WTC11 (cell line): Measurements from ENCODE around the gene ADCY10. TPM values are rescaled to one million over a fixed set of nuclear protein-coding genes. Genes with fewer than 3 reads are reported as not detected.

Experiments used
- ATAC-seq: fragments of 200-7000 bp; cut with Tn5 transposase; 2 replicates; pipeline ENCODE4 v1.10.0; 2021; ENCODE audit warnings: mild to moderate bottlenecking, moderate library complexity
- CTCF ChIA-PET: fragments of 300-600 bp; sonication (Branson Sonifier 250); formaldehyde crosslinking; loops from one replicate; lab custom pipeline; 2021; ENCODE audit warnings: antibody characterized with exemption; lab: Charles Lee
- POLR2A ChIA-PET: fragments of 350-600 bp; sonication (Branson Sonifier 250); formaldehyde crosslinking; loops from one replicate; lab custom pipeline; 2021; ENCODE audit warnings: antibody characterized with exemption; lab: Charles Lee
- DNase-seq: peaks from one replicate; pipeline ENCODE4 v3.0.0; 2021; ENCODE audit warnings: low spot score
- H3K27ac Mint-ChIP-seq: 2 replicates; pipeline ENCODE4 v1.8.0; 2021; ENCODE audit warnings: mixed read lengths
- H3K27me3 Mint-ChIP-seq: 2 replicates; pipeline ENCODE4 v1.8.0; 2021; ENCODE audit warnings: low read depth, mild to moderate bottlenecking, moderate library complexity, mixed read lengths
- H3K36me3 Mint-ChIP-seq: 2 replicates; pipeline ENCODE4 v1.8.0; 2021; ENCODE audit warnings: mixed read lengths
- H3K4me1 Mint-ChIP-seq: 2 replicates; pipeline ENCODE4 v1.8.0; 2022; ENCODE audit warnings: mixed read lengths
- H3K4me3 Mint-ChIP-seq: 2 replicates; pipeline ENCODE4 v1.8.0; 2021; ENCODE audit warnings: mild to moderate bottlenecking, moderate library complexity, mixed read lengths
- H3K9me3 Mint-ChIP-seq: 2 replicates; pipeline ENCODE4 v1.8.0; 2021; ENCODE audit warnings: mixed read lengths
- ATF1 ChIP-seq: sonication (generic); formaldehyde crosslinking; IDR thresholded peaks from 2 replicates; pipeline ENCODE4 v1.8.1; 2023; ENCODE audit warnings: mild to moderate bottlenecking, moderate library complexity, missing genetic modification reagents
- CTCF ChIP-seq: fragments of 200-600 bp; IDR thresholded peaks from 2 replicates; pipeline ENCODE4 v1.8.0; 2022; ENCODE audit warnings: antibody characterized with exemption
- ETV6 ChIP-seq: sonication (generic); formaldehyde crosslinking; IDR thresholded peaks from 2 replicates; pipeline ENCODE4 v1.8.1; 2022; ENCODE audit warnings: mild to moderate bottlenecking, missing genetic modification reagents
- GTF2I ChIP-seq: fragments of 250-450 bp; sonication (Bioruptor Pico); conservative IDR thresholded peaks from 2 replicates; pipeline ENCODE4 v1.4.0; 2021; ENCODE audit warnings: mild to moderate bottlenecking
- IRF2 ChIP-seq: sonication (generic); formaldehyde crosslinking; IDR thresholded peaks from 2 replicates; pipeline ENCODE4 v1.8.0; 2022; ENCODE audit warnings: low read depth, missing genetic modification reagents, borderline replicate concordance
- JUN ChIP-seq: sonication (generic); formaldehyde crosslinking; IDR thresholded peaks from 2 replicates; pipeline ENCODE4 v1.8.0; 2023; ENCODE audit warnings: mild to moderate bottlenecking, missing genetic modification reagents
- MAX ChIP-seq: sonication (generic); formaldehyde crosslinking; IDR thresholded peaks from 2 replicates; pipeline ENCODE4 v1.8.0; 2022; ENCODE audit warnings: mild to moderate bottlenecking, missing genetic modification reagents
- PRDM15 ChIP-seq: sonication (generic); formaldehyde crosslinking; IDR thresholded peaks from 2 replicates; pipeline ENCODE4 v1.8.0; 2022; ENCODE audit warnings: missing genetic modification reagents
- PREB ChIP-seq: sonication (generic); formaldehyde crosslinking; IDR thresholded peaks from 2 replicates; pipeline ENCODE4 v1.8.1; 2022; ENCODE audit warnings: mild to moderate bottlenecking, missing genetic modification reagents, moderate library complexity, borderline replicate concordance
- TCF7 ChIP-seq: sonication (generic); formaldehyde crosslinking; IDR thresholded peaks from 2 replicates; pipeline ENCODE4 v1.8.0; 2022; ENCODE audit warnings: mild to moderate bottlenecking, low read depth, missing genetic modification reagents, moderate library complexity
- TP53 ChIP-seq: sonication (generic); formaldehyde crosslinking; IDR thresholded peaks from 2 replicates; pipeline ENCODE4 v1.8.1; 2023; ENCODE audit warnings: mild to moderate bottlenecking, missing genetic modification reagents
- ZMAT4 ChIP-seq: fragments of 250-450 bp; sonication (Bioruptor Pico); IDR thresholded peaks from 2 replicates; pipeline ENCODE4 v1.9.0; 2021; ENCODE audit warnings: mild to moderate bottlenecking
- total RNA-seq: library from RNA; stranded (reverse); gene quantifications from 3 replicates; pipeline ENCODE4 v1.2.3, GENCODE V29; 2021
- TF ChIP-seq, protein P1 (sequence below): fragments of 250-450 bp; sonication (Bioruptor Pico); conservative IDR thresholded peaks from 2 replicates; pipeline ENCODE4 v1.9.0; 2021; ENCODE audit warnings: mild to moderate bottlenecking
- TF ChIP-seq, protein P2 (sequence below): sonication (generic); formaldehyde crosslinking; conservative IDR thresholded peaks from 2 replicates; pipeline ENCODE4 v1.8.1; 2023; ENCODE audit warnings: mild to moderate bottlenecking, low read depth, missing genetic modification reagents, moderate library complexity
- TF ChIP-seq, protein P3 (sequence below): sonication (generic); formaldehyde crosslinking; IDR thresholded peaks from 2 replicates; pipeline ENCODE4 v1.8.1; 2022; ENCODE audit warnings: low read depth, missing genetic modification reagents, borderline replicate concordance
- TF ChIP-seq, protein P4 (sequence below): sonication (generic); formaldehyde crosslinking; IDR thresholded peaks from 2 replicates; pipeline ENCODE4 v1.8.0; 2023; ENCODE audit warnings: mild to moderate bottlenecking, missing genetic modification reagents

ADCY10 gene
- total RNA-seq, 1 experiment from 2014 or later, result 0.07 TPM

GRCh38 chr1:167909691-167910180 is 4.2 kb downstream of the ADCY10 start:
- CTCF ChIA-PET, result no interaction called here
- peaks cover 23% of the 10 kb centered on the region for H3K36me3 Mint-ChIP-seq
- DNase-seq (no peak), ATAC-seq (no peak)
- H3K27me3 Mint-ChIP-seq, result peaks cover 3% of the 10 kb centered on the region; the same call in 1 of the 2 replicates
- H3K4me3 Mint-ChIP-seq, result no peak overlapping the region
- POLR2A ChIA-PET, result no interaction called here
- TF ChIP-seq TCF7 (CRISPR knock-in tag) (no peak), MAX (CRISPR knock-in tag) (no peak), ATF1 (CRISPR knock-in tag) (no peak), IRF2 (CRISPR knock-in tag) (no peak), PREB (no peak), ETV6 (CRISPR knock-in tag) (no peak), ZMAT4 (CRISPR knock-in tag) (no peak), JUN (CRISPR knock-in tag) (no peak), GTF2I (CRISPR knock-in tag) (no peak)
- TF ChIP-seq, protein P1, sequence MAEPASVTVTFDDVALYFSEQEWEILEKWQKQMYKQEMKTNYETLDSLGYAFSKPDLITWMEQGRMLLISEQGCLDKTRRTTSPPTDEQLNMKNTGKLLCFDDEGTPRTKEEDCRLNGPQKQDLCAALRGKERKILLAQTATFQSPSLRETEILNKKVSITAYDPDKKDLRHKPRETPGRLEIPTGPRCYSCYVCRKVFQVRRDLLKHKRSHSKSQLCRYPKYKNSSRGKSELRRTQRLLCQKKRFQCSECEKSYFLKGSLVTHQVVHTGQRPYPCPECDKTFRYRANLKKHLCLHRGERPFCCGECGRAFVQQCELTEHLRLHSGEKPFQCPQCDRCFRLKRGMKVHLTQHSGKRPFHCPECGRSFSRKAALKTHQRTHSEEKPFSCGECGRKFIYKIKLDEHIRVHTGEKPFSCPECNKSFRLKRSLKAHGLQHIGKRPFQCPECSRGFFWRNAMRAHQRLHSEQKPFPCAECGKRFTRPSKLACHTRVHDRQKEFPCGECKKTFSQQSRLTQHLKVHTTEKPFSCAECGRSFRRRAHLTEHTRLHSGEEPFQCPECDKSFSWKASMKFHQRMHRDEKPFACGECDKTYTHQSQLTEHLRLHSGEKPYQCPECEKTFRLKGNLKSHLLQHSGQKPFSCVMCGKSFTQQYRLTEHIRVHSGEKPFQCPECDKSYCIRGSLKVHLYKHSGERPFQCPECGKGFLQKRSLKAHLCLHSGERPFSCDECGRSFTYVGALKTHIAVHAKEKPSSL (CRISPR knock-in tag), result no peak
- TF ChIP-seq, protein P2, sequence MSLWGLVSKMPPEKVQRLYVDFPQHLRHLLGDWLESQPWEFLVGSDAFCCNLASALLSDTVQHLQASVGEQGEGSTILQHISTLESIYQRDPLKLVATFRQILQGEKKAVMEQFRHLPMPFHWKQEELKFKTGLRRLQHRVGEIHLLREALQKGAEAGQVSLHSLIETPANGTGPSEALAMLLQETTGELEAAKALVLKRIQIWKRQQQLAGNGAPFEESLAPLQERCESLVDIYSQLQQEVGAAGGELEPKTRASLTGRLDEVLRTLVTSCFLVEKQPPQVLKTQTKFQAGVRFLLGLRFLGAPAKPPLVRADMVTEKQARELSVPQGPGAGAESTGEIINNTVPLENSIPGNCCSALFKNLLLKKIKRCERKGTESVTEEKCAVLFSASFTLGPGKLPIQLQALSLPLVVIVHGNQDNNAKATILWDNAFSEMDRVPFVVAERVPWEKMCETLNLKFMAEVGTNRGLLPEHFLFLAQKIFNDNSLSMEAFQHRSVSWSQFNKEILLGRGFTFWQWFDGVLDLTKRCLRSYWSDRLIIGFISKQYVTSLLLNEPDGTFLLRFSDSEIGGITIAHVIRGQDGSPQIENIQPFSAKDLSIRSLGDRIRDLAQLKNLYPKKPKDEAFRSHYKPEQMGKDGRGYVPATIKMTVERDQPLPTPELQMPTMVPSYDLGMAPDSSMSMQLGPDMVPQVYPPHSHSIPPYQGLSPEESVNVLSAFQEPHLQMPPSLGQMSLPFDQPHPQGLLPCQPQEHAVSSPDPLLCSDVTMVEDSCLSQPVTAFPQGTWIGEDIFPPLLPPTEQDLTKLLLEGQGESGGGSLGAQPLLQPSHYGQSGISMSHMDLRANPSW, result no peak
- TF ChIP-seq, protein P3, sequence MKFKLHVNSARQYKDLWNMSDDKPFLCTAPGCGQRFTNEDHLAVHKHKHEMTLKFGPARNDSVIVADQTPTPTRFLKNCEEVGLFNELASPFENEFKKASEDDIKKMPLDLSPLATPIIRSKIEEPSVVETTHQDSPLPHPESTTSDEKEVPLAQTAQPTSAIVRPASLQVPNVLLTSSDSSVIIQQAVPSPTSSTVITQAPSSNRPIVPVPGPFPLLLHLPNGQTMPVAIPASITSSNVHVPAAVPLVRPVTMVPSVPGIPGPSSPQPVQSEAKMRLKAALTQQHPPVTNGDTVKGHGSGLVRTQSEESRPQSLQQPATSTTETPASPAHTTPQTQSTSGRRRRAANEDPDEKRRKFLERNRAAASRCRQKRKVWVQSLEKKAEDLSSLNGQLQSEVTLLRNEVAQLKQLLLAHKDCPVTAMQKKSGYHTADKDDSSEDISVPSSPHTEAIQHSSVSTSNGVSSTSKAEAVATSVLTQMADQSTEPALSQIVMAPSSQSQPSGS (CRISPR knock-in tag), result no peak
- TF ChIP-seq, protein P4, sequence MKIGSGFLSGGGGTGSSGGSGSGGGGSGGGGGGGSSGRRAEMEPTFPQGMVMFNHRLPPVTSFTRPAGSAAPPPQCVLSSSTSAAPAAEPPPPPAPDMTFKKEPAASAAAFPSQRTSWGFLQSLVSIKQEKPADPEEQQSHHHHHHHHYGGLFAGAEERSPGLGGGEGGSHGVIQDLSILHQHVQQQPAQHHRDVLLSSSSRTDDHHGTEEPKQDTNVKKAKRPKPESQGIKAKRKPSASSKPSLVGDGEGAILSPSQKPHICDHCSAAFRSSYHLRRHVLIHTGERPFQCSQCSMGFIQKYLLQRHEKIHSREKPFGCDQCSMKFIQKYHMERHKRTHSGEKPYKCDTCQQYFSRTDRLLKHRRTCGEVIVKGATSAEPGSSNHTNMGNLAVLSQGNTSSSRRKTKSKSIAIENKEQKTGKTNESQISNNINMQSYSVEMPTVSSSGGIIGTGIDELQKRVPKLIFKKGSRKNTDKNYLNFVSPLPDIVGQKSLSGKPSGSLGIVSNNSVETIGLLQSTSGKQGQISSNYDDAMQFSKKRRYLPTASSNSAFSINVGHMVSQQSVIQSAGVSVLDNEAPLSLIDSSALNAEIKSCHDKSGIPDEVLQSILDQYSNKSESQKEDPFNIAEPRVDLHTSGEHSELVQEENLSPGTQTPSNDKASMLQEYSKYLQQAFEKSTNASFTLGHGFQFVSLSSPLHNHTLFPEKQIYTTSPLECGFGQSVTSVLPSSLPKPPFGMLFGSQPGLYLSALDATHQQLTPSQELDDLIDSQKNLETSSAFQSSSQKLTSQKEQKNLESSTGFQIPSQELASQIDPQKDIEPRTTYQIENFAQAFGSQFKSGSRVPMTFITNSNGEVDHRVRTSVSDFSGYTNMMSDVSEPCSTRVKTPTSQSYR, result no peak
- H3K27ac Mint-ChIP-seq, result no peak overlapping the region
- peaks cover 49% of the 10 kb centered on the region for H3K4me1 Mint-ChIP-seq
- peaks cover 29% of the 10 kb centered on the region for H3K9me3 Mint-ChIP-seq

- ChIA-PET CTCF (interaction anchor here (1.3 kb wide), 3 partner anchors 30 to 177 kb away, joined by 3 to 7 read pairs (median 4); partner anchors contain the start of gene DCAF6), POLR2A (no interaction called here)
- DNase-seq, result no peak
- Mint-ChIP-seq H3K36me3 (peaks cover 23% of the 10 kb centered on the region), H3K27ac (peak overlapping the region; percentile 77), H3K27me3 (peaks cover 3% of the 10 kb centered on the region; the same call in 1 of the 2 replicates), H3K9me3 (peaks cover 26% of the 10 kb centered on the region), H3K4me1 (peaks cover 22% of the 10 kb centered on the region), H3K4me3 (no peak overlapping the region)
- no peak for ATAC-seq
- TF ChIP-seq CTCF (no peak), TP53 (CRISPR knock-in tag) (no peak), PRDM15 (no peak)
These were observed 8.3 kb downstream of the ADCY10 start for GRCh38 chr1:167905671-167906070.
